HG02840 (cell line): ENCODE results near the gene FAM228B.
A peak's percentile ranks its signal among the peaks of the same experiment; 100 is the strongest.
"Not testable (repeated sequence)": the region's sequence is repeated elsewhere in the genome, so short reads cannot be mapped to it uniquely, and the experiment has no call there.

Experiments
- ATAC-seq: cut with Tn5 transposase; IDR thresholded peaks from one replicate; pipeline ENCODE4 v1.9.1; 2021; ENCODE audit warnings: mild to moderate bottlenecking, moderate library complexity, moderate number of reproducible peaks; ENCODE audit not compliant: unreplicated experiment, low FRiP score

Gene FAM228B

GRCh38 chr2:24197213-24197612, 73.9 kb downstream of the FAM228B start:
- not testable (repeated sequence) for ATAC-seq

DNA sequence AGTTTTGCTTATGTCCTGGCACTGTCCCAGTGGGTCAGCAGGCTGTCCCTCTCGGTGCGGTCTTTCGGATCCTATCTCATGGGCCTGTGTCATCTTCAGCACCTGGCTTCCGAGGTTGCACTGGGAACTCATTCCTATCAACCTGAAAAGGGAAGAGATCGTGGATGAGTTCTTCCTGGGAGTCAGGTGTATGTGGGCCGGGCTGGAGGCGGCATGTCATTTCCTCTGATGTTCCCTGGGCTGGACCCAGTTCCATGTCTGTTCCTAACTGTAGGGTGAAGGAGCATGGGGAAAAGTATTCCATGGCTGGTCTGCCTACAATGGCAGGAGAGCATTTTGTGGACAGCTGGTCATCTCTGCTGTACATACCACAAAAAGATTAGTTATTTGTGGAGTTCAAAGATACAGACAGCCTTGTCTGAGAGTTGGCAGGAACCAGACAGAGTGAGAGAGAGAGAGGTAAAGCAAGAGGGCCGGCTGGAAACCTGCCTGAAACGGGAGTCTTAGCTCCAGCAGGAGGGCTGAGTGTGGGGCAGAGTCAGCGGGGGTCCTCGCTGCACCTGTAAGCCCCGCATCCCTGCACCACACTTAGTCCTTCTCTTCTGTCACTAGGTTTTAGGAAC, 76.8 kb downstream of the FAM228B start:
- ATAC-seq = no peak

- no peak for ATAC-seq
Measured at GRCh38 chr2:24200799-24201198, 77.5 kb downstream of the FAM228B start.

DNA sequence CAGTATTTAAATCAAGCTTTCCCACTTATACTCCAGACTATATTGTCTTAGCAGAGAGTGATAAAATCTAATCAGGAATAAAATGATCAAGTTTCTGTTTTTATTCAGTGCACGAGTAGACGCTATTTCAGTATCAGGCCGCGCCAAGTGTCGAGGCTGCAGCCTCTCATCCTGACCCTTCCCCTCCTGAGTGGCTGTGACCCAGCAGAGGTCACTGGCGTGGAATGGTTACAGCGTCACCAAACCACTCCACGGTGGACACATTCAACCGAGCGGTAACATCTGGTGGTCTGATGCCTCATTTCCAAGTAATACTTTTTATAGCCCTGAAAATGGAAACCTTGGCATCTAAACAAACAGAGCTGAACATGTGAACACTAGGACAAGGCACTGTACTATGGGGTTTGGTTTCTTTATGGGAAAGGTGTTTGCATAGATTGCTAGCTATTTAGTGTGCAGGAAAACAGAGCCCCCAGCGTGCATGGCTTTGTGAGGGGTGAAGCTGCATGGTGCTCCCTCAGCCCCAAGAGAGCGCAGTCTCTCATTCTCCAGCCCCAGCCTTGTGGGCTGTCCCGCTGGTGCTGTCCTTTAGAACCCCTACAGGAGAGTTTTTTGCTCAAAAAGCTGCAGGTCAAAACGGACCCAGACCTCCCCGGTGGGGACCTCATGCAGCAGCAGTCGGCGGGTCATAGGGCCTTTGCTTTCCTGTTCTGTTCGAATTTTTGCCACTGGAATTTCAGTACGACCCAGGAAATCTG, 79.9 kb downstream of the FAM228B start:
- no peak for ATAC-seq

DNA sequence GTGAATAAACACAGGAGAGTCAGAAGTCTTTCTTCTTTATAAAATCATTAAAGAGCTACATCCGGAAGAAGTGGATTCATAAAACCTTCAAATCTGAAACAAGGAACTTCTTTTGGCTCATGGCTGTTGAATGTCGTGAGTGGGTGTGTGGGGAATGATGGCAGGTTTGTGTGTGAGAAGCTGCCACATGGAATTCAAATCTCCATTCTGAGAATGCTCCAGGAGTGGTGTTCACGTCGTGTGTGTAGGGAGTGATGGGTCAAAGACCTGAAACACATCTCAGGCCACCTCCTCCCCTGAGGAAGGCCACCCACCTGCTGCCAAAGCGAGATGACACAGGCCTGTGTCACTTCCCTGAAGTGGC, 80.5 kb downstream of the FAM228B start:
- no peak for ATAC-seq

DNA sequence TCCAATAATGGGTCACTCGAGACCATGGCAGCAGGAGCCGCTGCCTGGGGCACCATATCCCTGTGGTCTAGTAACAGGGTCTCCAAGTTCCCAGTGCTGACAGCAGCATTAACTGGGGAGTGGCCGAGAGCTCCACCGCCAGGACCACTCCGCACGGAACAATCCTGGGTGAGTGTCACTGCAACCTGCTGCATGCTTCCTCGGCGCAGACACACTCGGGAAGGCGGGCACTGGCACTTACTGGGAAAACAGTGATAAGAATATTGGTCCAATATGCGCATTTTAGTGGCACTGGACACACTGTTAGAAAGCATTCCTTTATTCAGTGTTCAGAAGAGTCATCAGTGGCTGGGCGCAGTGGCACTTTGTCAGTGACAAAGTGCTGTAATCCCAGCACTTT, 81.2 kb downstream of the FAM228B start:
- ATAC-seq = no peak

DNA sequence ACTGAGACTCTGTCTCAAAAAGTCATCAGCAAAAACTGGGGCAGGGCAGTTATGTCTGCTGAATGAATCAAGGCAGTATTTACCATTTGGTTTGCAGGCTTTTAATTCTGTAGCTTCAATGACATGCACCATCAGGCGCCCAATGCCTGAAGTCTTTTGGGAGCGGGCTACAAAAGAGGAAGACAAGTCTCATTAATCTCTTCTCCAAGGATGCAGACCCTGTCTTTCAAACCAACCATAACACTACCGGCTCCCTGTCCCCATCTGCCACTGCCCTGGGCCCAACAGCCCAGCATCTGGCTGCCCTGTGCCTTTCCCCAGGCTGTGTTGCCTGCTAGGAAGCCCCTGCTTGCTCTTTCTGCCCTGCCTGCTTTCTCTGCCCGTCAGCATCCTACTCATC, 81.9 kb downstream of the FAM228B start:
- ATAC-seq = no peak

DNA sequence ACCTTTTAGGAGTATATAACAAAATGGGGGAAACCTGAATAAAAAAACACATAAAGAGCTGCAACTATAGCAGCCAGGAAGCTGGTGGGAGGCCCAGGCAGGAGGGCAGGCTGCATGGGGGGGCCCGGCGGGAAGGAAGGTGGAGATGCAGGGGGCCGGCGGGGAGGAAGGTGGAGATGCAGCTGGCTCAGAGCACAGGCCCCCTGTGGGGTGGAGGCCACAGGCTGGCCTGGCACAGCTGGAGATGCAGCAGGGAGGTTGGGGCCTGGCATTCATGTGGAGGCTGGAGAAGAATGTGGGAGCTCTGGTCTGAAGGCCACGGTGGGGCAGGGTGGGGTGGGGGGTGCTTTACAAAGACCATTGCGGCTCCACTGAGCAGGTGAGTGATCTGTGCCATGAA, 83.0 kb downstream of the FAM228B start:
- no peak for ATAC-seq

- no peak for ATAC-seq
Measured at GRCh38 chr2:24206714-24207113, 83.4 kb downstream of the FAM228B start.

DNA sequence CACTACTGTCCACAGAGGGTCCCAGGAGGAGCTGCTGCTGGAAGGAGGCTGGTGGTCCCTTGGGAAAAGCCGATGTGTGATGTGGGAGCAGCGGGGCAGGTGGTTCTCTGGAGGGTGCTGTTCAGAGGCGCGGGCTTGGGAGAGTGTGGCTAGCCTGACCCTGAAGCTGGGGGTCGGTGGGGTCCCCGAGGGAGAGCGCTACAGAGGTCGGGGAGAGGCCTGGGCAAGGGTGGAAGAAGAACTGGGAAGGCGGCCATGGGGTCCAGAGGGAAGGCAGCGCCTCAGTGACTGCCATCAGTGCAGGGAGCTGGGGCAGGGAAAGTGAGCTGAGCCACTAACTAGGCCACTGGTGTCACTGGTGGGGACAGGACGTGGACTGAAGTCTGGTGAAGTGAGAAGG, 84.1 kb downstream of the FAM228B start:
- no peak for ATAC-seq

DNA sequence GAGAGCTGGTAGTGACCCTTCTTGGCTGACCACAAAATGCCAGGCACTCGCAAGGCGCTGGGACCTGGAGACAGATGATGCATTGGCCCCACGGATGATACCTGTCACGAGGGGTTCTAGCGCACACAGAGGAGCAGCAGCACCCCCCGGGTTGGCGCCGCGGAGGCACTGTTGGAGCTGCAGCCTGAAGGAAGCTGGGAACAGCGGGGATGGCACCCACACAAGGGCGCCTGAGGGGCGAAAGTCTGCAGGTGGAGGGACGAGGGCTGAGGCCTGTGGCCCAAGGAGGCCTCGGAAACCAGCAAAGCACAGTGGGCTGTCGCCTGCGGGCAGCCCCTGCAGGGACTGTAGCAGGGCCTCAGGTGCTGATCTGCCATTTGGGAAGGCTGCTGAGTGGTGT, 85.2 kb downstream of the FAM228B start:
- ATAC-seq = no peak

DNA sequence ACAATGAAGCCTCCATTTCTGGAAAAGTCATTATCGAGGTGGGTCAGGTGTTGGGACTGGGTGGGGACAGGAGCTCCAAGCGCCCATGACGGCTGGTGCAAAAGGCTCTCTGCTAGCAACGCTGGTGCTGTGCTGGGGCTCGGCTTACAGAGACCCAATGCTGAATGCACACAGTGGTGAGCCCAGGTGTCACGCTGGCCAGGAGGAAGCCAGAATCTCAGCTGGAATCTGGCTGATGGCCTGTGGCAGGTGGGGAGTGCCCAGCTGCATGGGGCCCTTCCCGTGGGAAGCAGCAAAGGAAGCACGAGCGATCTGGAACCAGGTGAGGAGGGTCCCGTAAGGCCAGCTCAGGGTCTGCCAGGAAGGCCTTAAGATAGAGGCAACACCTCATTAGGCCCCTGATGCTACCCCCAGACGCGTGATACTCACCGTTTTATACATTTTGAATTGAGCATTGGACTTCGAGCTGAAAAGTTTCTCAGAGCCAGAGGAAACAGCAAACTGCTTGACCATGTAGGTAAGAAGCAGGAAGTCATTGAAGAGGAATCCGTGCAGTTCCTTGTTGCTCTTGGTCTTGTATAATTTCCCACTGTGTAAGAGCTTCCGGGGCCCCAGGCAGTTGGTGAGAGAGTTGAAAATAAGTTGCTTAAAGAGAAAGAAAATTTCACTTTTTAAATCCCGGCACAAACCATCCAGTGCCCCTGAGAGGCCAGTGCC, 86.3 kb downstream of the FAM228B start:
- ATAC-seq = no peak

DNA sequence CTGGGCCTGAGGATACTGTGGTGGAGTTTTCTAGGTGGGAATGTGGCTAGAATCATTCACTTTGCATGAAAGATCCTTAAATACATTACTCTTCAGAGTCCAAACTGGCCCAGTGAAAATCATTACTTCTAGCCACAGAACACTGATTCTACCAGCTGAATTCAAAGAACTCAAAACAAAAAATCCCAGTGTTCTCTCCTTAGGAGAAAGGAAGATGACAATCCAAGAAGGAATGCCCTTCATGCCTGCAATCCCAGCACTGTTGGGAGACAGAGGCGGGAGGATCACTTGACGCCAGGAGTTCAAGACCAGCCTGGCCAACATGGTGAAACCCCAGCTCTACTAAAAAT, 86.8 kb downstream of the FAM228B start:
- no peak for ATAC-seq

DNA sequence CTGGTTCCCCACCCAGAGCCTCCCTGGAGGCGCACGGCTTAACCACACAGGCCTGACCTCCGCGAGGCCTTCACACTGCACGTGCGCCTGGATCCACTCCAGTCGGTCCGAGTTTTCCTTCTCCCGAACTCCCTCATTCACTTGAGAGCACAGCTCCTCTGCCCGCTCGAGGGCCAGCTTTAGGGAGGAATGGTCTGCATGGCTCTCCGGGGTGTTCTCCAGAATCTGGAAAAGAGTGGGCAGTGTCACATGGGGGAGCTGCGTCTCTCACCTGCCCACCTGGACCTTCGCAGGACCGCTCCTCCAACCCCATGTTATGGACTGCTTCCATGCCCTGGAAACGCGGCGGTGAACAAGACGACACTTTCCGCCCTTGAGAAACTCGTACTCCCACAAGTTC, 87.5 kb downstream of the FAM228B start:
- ATAC-seq = no peak

DNA sequence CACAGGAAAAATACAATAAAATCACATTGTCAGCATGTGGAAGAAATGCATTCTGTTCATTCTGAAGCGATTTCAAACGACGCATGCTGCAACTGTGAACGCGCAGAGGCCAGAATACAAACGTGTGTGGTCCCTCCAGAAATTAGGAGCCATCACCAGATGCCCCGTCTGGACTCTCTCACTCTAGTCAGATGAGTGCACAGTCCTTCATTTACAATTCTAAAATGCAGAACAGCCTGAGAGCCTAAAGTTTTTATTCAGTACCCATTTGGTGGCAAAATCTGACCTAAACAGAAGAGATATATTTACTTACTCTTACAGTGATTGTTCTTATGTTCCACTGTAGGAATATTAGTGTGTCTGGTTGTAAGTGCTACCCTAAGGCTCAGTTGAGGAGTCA, 88.1 kb downstream of the FAM228B start:
- no peak for ATAC-seq

- peak; percentile 91 for ATAC-seq
Measured at GRCh38 chr2:24214880-24215279, 91.6 kb downstream of the FAM228B start.
